ENCODE results near the gene RHOG. TPM values are rescaled to one million over a fixed set of nuclear protein-coding genes. Genes with fewer than 3 reads are reported as not detected.

Gene RHOG
- total RNA-seq, 4 donors from 2014 or later = 39.9 to 82.4 (median 59.7) TPM

DNA sequence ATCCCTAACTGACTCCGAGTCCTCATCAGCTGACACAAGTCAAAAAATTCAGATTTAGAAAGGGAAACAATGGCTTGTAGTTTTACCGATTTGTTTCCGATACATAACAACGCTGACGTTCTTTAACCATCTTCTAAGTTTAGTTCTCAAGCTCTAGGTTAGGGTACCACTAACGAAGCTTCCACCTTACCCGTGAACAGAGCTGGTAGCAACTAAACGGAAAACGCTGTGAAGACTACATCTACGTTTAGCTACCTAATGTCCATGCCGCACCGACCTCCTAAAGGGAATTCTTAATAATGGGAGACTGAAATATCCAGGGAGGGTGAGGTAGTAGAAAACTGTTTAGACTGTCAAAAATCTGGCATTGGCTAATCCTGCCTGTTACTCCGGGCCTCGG is 44.4 kb downstream of the RHOG start:
- TF ChIP-seq, protein P1, sequence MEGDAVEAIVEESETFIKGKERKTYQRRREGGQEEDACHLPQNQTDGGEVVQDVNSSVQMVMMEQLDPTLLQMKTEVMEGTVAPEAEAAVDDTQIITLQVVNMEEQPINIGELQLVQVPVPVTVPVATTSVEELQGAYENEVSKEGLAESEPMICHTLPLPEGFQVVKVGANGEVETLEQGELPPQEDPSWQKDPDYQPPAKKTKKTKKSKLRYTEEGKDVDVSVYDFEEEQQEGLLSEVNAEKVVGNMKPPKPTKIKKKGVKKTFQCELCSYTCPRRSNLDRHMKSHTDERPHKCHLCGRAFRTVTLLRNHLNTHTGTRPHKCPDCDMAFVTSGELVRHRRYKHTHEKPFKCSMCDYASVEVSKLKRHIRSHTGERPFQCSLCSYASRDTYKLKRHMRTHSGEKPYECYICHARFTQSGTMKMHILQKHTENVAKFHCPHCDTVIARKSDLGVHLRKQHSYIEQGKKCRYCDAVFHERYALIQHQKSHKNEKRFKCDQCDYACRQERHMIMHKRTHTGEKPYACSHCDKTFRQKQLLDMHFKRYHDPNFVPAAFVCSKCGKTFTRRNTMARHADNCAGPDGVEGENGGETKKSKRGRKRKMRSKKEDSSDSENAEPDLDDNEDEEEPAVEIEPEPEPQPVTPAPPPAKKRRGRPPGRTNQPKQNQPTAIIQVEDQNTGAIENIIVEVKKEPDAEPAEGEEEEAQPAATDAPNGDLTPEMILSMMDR (IDR thresholded peaks at IDR 0.05; ENCODE audit: low read depth) = no peak

DNA sequence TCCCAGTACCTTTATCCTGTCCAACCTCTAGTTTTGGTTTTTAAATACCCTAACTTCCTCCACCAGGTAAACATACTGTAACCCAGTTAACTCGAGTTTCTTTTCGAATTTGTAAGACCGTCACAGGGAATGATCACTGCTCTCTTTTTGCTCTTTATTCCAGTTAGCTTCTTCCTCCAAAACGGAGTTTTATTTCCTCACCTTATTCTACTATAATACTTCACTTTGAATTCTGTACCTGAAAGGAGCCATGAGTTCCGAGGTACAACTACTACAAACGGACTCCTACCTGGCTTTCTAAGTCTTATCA is 44.8 kb downstream of the RHOG start:
- TF ChIP-seq, protein P1 (IDR thresholded peaks at IDR 0.05; ENCODE audit: low read depth) = no peak

DNA sequence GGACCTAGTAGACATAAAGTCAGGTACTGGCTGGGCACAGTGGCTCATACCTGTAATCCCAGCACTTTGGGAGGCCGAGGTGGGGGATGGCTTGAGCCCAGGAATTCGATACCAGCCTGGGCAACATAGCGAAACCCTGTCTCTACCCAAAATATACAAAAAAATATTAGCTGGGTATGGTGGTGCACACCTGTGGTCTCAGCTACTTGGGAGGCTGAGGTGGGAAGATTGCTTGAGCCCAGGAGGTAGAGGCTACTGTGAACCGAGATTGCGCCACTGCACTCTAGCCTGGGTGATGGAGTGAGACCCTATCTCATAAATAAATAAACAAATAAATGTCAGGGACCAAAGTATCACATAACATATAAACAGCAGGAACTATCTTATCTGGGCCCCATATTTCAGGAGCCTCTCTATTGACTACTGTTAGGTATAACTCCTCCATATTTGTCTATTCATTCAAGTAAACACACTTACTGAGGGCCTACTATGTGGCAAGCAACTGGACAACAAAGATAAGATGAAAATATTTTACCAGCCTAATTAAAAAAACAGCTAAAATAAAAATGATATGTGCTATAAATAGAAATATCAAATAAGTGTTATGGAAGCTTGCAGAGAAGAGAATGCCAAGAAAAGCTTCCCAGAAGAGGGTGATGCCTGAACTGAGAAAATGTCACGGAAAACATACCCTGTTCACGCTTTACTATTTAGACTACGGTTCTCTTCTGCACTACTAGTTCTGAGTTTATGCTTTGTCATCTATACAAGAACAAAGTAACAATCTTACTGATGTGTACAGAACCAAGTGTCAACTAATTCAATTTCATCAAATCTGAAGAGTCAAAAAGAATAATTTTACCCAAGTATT is 45.4 kb downstream of the RHOG start:
- TF ChIP-seq, protein P1 (IDR thresholded peaks at IDR 0.05; ENCODE audit: low read depth) = no peak

DNA sequence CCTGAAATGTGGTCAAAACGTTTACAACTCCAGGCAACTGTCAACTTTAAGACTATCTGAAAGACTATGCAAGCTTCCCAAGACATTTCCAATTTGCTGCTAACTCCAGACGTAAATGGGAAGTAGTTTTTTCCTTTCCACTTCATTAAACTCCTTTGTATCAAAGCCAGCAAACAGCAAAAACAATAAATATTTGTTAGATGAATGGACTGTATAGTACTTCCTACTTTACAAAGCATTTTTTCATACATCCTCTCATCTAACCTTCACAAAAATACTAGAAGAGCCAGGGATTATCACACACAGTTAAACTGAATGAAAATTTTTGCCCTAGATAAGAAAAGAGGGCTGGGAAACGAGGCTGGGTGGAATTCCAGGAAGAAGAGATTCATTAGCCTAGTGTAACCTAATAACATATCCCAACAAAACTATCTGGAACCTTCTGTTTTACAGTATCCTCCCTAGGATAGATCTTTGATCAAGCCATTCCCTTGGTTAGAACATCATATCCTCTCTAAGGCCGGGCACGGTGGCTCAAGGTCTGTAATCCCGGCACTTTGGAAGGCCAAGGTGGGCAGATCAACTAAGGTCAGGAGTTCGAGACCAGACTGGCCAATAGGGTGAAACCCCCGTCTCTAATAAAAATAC is 53.9 kb downstream of the RHOG start:
- TF ChIP-seq, protein P1 (IDR thresholded peaks at IDR 0.05; ENCODE audit: low read depth) = no peak

DNA sequence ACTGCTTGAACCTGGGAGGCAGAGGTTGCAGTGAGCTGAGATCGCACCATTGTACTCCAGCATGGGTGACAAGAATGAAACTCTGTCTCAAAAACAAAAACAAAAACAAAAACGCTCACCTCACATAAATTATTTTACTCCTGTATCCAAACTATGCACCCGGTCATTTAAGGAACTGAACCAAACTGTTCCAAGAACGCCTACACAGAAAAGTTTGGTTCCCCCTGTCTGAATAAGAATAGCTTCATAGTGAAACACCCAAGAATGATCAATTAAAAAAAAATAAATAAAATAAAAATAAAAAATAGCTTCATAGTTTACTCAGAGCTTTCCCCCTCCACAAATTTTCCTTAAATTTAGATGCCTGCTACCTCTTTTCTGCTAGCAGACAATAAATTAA is 57.1 kb downstream of the RHOG start:
- TF ChIP-seq, protein P1 (IDR thresholded peaks at IDR 0.05; ENCODE audit: low read depth) = no peak

DNA sequence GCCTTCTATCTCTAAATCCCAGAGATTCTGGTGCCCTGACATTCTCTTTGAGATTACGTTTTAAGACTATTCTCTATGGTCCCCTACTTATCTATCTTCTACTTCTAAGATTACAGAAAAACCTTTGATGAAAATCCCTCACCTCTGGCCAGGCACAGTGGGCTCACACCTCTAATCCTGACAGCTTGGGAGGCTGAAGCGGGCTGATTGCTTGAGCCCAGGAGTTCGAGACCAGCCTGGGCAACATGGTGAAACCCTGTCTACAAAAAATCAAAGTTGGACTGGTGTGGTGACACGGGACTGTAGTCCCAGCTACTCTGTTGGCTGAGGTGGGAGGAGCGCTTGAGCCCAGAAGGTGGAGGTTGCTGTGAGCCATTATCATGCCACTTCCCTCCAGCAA is 57.8 kb downstream of the RHOG start:
- TF ChIP-seq, protein P1 (IDR thresholded peaks at IDR 0.05; ENCODE audit: low read depth) = no peak

DNA sequence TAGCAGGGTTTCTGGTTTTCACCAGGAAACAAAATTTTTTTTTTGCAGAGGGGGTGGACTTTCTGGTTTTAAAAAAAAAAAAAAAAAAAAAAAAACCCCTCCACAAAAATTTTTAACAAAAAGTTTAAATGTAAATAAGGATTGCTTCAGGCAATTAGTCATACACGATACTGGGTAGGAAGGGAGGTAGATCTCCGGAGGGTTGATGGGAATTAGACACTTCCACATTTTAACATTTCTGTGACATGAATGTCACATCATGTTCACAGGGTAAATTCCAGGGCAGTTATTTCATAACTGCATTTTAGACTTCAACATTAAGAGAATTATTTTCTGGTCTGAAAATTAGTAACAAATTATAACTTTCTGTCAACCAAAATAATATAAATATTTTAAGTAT is 59.3 kb downstream of the RHOG start:
- TF ChIP-seq, protein P1 (IDR thresholded peaks at IDR 0.05; ENCODE audit: low read depth) = no peak

Data from subcutaneous adipose tissue (tissue), 4 donors.